CD4-positive, alpha-beta T cell (primary cell): ENCODE results near the gene JTB. TPM values are rescaled to one million over a fixed set of nuclear protein-coding genes. Genes with fewer than 3 reads are reported as not detected.
"Not testable (repeated sequence)": the region's sequence is repeated elsewhere in the genome, so short reads cannot be mapped to it uniquely, and the experiment has no call there.

Source experiments
- ATAC-seq: fragments of 200-7000 bp; cut with Tn5 transposase; one replicate; pipeline ENCODE4 v1.10.0; 2022; ENCODE audit warnings: mild to moderate bottlenecking; ENCODE audit not compliant: poor library complexity
- CTCF ChIA-PET: fragments of 350-600 bp; sonication (Branson Sonifier 250); formaldehyde crosslinking; loops from one replicate; lab custom pipeline; 2021; ENCODE audit warnings: antibody characterized with exemption, inconsistent platforms; lab: Charles Lee
- POLR2A ChIA-PET: fragments of 350-600 bp; sonication (Branson Sonifier 250); formaldehyde crosslinking; loops from one replicate; lab custom pipeline; 2021; ENCODE audit warnings: antibody characterized with exemption, inconsistent platforms; lab: Charles Lee
- DNase-seq, 14 experiments: peaks; one replicate each; pipeline ENCODE4 v3.0.0-alpha.2; 2013 to 2020; ENCODE audit warnings: mixed read lengths in 2 of 14
- H3K27ac ChIP-seq, 2 donors: one replicate each; pipeline versions ENCODE4 v1.5.1 to v1.7.0; 2013; ENCODE audit warnings: low read length in 2 of 2, low read depth in 1 of 2, mild to moderate bottlenecking in 1 of 2
- H3K27me3 ChIP-seq, 2 experiments: 1 replicate in 1 of 2; 2 replicates in 1 of 2; pipeline versions ENCODE4 v1.6.1 to v1.7.0; 2013; ENCODE audit warnings: low read length in 2 of 2, control low read depth in 1 of 2, mild to moderate bottlenecking in 1 of 2, moderate library complexity in 1 of 2; ENCODE audit not compliant: insufficient read depth in 2 of 2, control insufficient read depth in 1 of 2
- H3K36me3 ChIP-seq: one replicate; pipeline ENCODE4 v1.6.1; 2013; ENCODE audit warnings: low read length, control low read depth; ENCODE audit not compliant: insufficient read depth
- H3K4me1 ChIP-seq: one replicate; pipeline ENCODE4 v1.6.1; 2013; ENCODE audit warnings: low read length, control low read depth; ENCODE audit not compliant: insufficient read depth
- H3K4me3 ChIP-seq: one replicate; pipeline ENCODE4 v1.5.1; 2013; ENCODE audit warnings: mild to moderate bottlenecking, low read length, moderate library complexity
- H3K9me3 ChIP-seq, 2 experiments: 1 replicate in 1 of 2; 2 replicates in 1 of 2; pipeline versions ENCODE4 v1.6.1 to v1.7.0; 2013; ENCODE audit warnings: low read length in 2 of 2, mild to moderate bottlenecking in 2 of 2, control low read depth in 1 of 2, moderate library complexity in 1 of 2; ENCODE audit not compliant: control insufficient read depth in 1 of 2, insufficient read depth in 1 of 2
- H3K27ac Mint-ChIP-seq: one replicate; pipeline ENCODE4 v1.8.0; 2020; ENCODE audit warnings: mixed read lengths
- H3K27me3 Mint-ChIP-seq: one replicate; pipeline ENCODE4 v1.8.0; 2021; ENCODE audit warnings: mixed read lengths
- H3K36me3 Mint-ChIP-seq: one replicate; pipeline ENCODE4 v1.8.0; 2021; ENCODE audit warnings: low read depth, mixed read lengths
- H3K4me1 Mint-ChIP-seq: one replicate; pipeline ENCODE4 v1.8.0; 2021; ENCODE audit warnings: low read depth, mixed read lengths
- H3K4me3 Mint-ChIP-seq: one replicate; pipeline ENCODE4 v1.8.0; 2020; ENCODE audit warnings: mild to moderate bottlenecking, mixed read lengths
- H3K9me3 Mint-ChIP-seq: one replicate; pipeline ENCODE4 v1.8.0; 2020; ENCODE audit warnings: mixed read lengths
- CTCF ChIP-seq: fragments of 200-600 bp; IDR thresholded peaks from one replicate; pipeline ENCODE4 v1.8.0; 2022; ENCODE audit warnings: antibody characterized with exemption, mild to moderate bottlenecking
- intact Hi-C, 2 experiments: fragments of 100-400 bp; cut with DNase I in 1 of 2; cut with micrococcal nuclease in 1 of 2; formaldehyde crosslinking; loops; one replicate each; pipeline versions ENCODE4 v1.15.1 to v1.9.0; 2023 to 2025; cut with DNase I, micrococcal nuclease
- total RNA-seq, 174 experiments: library from RNA in 2 of 174; stranded (reverse) in 2 of 174; gene quantifications; one replicate each; pipeline ENCODE4 v1.2.3 and lab custom pipeline; 2021 to 2026

The JTB gene
- total RNA-seq, 2 experiments from 2014 or later, result 80.4 to 80.9 TPM

GRCh38 chr1:154014154-154014907 is 36.9 kb upstream of the JTB start:
- ChIA-PET CTCF (no interaction called here), POLR2A (no interaction called here)
- Mint-ChIP-seq H3K27me3 (no peaks in the 10 kb centered on the region), H3K9me3 (no peaks in the 10 kb centered on the region), H3K36me3 (no peaks in the 10 kb centered on the region), H3K4me1 (no peaks in the 10 kb centered on the region), H3K4me3 (no peak overlapping the region), H3K27ac (no peak overlapping the region)
- DNase-seq (no peak), ATAC-seq (no peak)
- TF ChIP-seq CTCF, result no peak
- intact Hi-C loops, result no loop called here
- Histone ChIP-seq H3K27ac (no peak overlapping the region), H3K9me3 (no peaks in the 10 kb centered on the region), H3K36me3 (no peaks in the 10 kb centered on the region), H3K27me3 (no peaks in the 10 kb centered on the region), H3K4me3 (no peak overlapping the region), H3K4me1 (no peaks in the 10 kb centered on the region)

- intact Hi-C loops, ATAC-seq: not testable (repeated sequence)
These were observed 35.1 kb upstream of the JTB start for GRCh38 chr1:154012543-154012942.

GRCh38 chr1:154012129-154012528 is 34.7 kb upstream of the JTB start:
- H3K9me3 ChIP-seq, result no peaks in the 10 kb centered on the region
- H3K4me3 ChIP-seq, result no peak overlapping the region
- Mint-ChIP-seq H3K4me1 (no peaks in the 10 kb centered on the region), H3K27me3 (no peaks in the 10 kb centered on the region), H3K27ac (no peak overlapping the region), H3K4me3 (no peak overlapping the region), H3K9me3 (no peaks in the 10 kb centered on the region), H3K36me3 (no peaks in the 10 kb centered on the region)
- ATAC-seq (no peak), DNase-seq (no peak)
- ChIA-PET CTCF (no interaction called here), POLR2A (no interaction called here)
- TF ChIP-seq CTCF, result no peak
- no peaks in the 10 kb centered on the region for H3K36me3 ChIP-seq
- no peaks in the 10 kb centered on the region for H3K27me3 ChIP-seq
- no peaks in the 10 kb centered on the region for H3K4me1 ChIP-seq
- intact Hi-C loops, result no loop called here
- no peak overlapping the region for H3K27ac ChIP-seq

More at GRCh38 chr1:154012543-154012942, 35.1 kb upstream of the JTB start:
- H3K9me3 ChIP-seq, H3K27me3 ChIP-seq, H3K36me3 Mint-ChIP-seq, H3K27ac ChIP-seq, H3K4me1 Mint-ChIP-seq, H3K9me3 Mint-ChIP-seq, H3K27me3 Mint-ChIP-seq, H3K4me3 Mint-ChIP-seq, H3K27ac Mint-ChIP-seq, DNase-seq, CTCF ChIA-PET, H3K4me3 ChIP-seq, H3K36me3 ChIP-seq, H3K4me1 ChIP-seq, POLR2A ChIA-PET: not testable (repeated sequence)

GRCh38 chr1:154006136-154006535 is 28.7 kb upstream of the JTB start:
- Mint-ChIP-seq H3K4me3 (no peak overlapping the region), H3K9me3 (no peaks in the 10 kb centered on the region), H3K36me3 (no peaks in the 10 kb centered on the region), H3K4me1 (no peaks in the 10 kb centered on the region), H3K27me3 (no peaks in the 10 kb centered on the region), H3K27ac (no peak overlapping the region)
- TF ChIP-seq CTCF, result no peak
- no peaks in the 10 kb centered on the region for H3K36me3 ChIP-seq
- ATAC-seq (no peak), DNase-seq (no peak)
- intact Hi-C loops, result no loop called here
- H3K4me1 ChIP-seq, result no peaks in the 10 kb centered on the region
- POLR2A ChIA-PET, result no interaction called here
- no peak overlapping the region for H3K27ac ChIP-seq
- no peaks in the 10 kb centered on the region for H3K9me3 ChIP-seq
- CTCF ChIA-PET, result no interaction called here
- no peak overlapping the region for H3K4me3 ChIP-seq
- no peaks in the 10 kb centered on the region for H3K27me3 ChIP-seq
